NCI-H1694 treated with DMSO at 0.1 percent for 48 hours (cell line): Measurements from ENCODE around the gene RBX1.
"Not testable (repeated sequence)": the region's sequence is repeated elsewhere in the genome, so short reads cannot be mapped to it uniquely, and the experiment has no call there.

Source experiments
- DNase-seq: peaks from one replicate; lab custom pipeline; 2025; lab: John Stamatoyannopoulos, UW

The RBX1 gene

GRCh38 chr22:40950962-40951794 lies at the start of gene RBX1:
Gene RBX1, plus strand, starts transcription at chr22:40951378. Its CDS starts 21 bp downstream, at chr22:40951399.
- DNase-seq = peak; percentile 97

GRCh38 chr22:40904101-40904500 lies 47.1 kb upstream of the RBX1 start:
- no peak for DNase-seq

GRCh38 chr22:40908895-40909294 lies 42.3 kb upstream of the RBX1 start:
- DNase-seq = no peak

GRCh38 chr22:40911772-40912171 lies 39.4 kb upstream of the RBX1 start:
- DNase-seq = no peak

- DNase-seq = not testable (repeated sequence)
These were observed 38.2 kb upstream of the RBX1 start for GRCh38 chr22:40912987-40913386.

GRCh38 chr22:40919446-40919845 lies 31.7 kb upstream of the RBX1 start:
- DNase-seq = no peak

GRCh38 chr22:40920526-40920925 lies 30.7 kb upstream of the RBX1 start:
- no peak for DNase-seq

GRCh38 chr22:40922484-40923303 lies 28.5 kb upstream of the RBX1 start:
- DNase-seq = peak; percentile 64

- DNase-seq = no peak
These were observed 22.5 kb upstream of the RBX1 start for GRCh38 chr22:40928657-40929056.

- no peak for DNase-seq
These were observed 18.8 kb upstream of the RBX1 start for GRCh38 chr22:40932396-40932795.

- no peak for DNase-seq
These were observed 12.0 kb upstream of the RBX1 start for GRCh38 chr22:40939202-40939601.

- peak; percentile 46 for DNase-seq
These were observed 822 bp downstream of the RBX1 start for GRCh38 chr22:40951795-40952605.

GRCh38 chr22:40953471-40953870 lies 2.3 kb downstream of the RBX1 start:
- no peak for DNase-seq

GRCh38 chr22:40954113-40954512 lies 2.9 kb downstream of the RBX1 start:
- DNase-seq = no peak

- no peak for DNase-seq
These were observed 4.4 kb downstream of the RBX1 start for GRCh38 chr22:40955571-40955970.

- DNase-seq = no peak
These were observed 6.4 kb downstream of the RBX1 start for GRCh38 chr22:40957601-40958000.

- no peak for DNase-seq
These were observed 7.1 kb downstream of the RBX1 start for GRCh38 chr22:40958299-40958698.

GRCh38 chr22:40960145-40960544 lies 9.0 kb downstream of the RBX1 start:
- DNase-seq = no peak

GRCh38 chr22:40965936-40966725 lies 15.0 kb downstream of the RBX1 start:
- DNase-seq = no peak

- DNase-seq = no peak
These were observed 15.5 kb downstream of the RBX1 start for GRCh38 chr22:40966726-40967085.

- DNase-seq = no peak
These were observed 16.1 kb downstream of the RBX1 start for GRCh38 chr22:40967111-40967760.
